Stimulated activated CD8-positive, alpha-beta memory T cell treated with anti-CD3 and anti-CD28 coated beads, Interleukin-4, amount 100 ng/mL, for 48 hours (primary cell): ENCODE results near the gene TRAPPC13.

ENCODE experiments used
- DNase-seq: peaks from one replicate; pipeline ENCODE4 v3.0.0-alpha.2; 2020

The TRAPPC13 gene

GRCh38 chr5:65693121-65693520, 68.3 kb downstream of the TRAPPC13 start:
- no peak for DNase-seq

- no peak for DNase-seq
Measured at GRCh38 chr5:65695162-65695755, 70.4 kb downstream of the TRAPPC13 start.

GRCh38 chr5:65695896-65696295, 71.1 kb downstream of the TRAPPC13 start:
- DNase-seq, result no peak

DNA sequence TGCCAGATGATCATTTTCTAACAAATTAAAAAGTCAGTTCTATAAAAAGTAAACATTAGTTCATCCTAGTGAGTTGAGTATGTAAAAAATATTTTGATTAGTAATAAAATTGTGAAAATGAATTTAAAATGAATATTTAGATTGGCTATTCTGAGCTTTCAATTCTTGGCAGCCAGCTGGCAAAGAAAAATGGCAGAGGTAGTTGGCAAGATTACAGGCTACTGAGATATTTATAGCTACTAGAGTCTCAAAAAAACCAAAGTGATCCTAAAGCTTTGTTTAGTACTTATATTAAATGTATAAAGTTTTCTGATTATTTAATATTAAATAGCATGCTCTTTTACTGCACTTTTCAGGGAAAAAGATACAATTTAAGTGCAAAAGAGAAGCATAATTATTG, 72.1 kb downstream of the TRAPPC13 start:
- DNase-seq, result no peak

GRCh38 chr5:65699338-65699737, 74.5 kb downstream of the TRAPPC13 start:
- no peak for DNase-seq

DNA sequence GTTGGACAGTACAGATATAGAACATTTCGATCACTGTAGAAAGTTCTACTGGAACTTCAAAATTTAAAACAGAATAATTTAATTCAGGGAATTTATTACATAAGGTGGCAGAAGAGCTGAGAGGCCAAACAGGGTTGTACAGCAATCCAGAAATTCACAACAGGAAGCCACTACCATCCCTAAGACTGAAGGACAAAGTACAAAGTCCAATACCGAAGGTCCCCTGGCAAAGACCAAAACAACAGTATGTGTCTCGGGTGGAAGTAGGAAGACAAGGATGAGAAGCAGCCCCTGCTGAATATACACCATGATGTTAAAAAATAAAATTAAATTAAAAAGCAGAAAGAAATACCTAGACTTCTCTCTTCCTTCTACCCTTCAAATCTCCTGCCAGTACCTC, 77.2 kb downstream of the TRAPPC13 start:
- no peak for DNase-seq

- no peak for DNase-seq
Measured at GRCh38 chr5:65704621-65705239, 79.9 kb downstream of the TRAPPC13 start.

- DNase-seq, result no peak
Measured at GRCh38 chr5:65707663-65708062, 82.8 kb downstream of the TRAPPC13 start.

DNA sequence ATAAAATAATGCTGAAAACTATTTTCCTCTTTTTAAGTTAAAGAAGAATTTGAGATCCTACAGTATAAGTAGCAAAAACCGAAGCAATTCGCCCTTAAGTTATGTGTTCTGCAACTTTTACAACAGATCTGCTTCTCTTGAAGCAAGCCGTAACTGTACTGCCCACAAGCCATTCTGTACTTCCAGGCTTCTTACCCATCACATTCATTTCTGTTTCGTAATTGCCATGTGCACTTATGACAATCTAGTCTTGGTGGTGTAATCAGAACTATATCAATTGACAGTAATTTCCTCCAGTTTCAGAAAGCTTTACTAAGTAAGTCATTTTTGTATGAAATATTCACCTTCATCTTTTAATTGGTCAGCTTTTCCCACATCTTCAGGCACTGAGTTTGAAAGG, 83.3 kb downstream of the TRAPPC13 start:
- no peak for DNase-seq
